GM12875 (cell line): ENCODE results near the gene TMEM237.
"Not testable (repeated sequence)": the region's sequence is repeated elsewhere in the genome, so short reads cannot be mapped to it uniquely, and the experiment has no call there.

Experiments
- H3K4me3 ChIP-seq: one replicate; pipeline ENCODE4 v1.5.1; 2011; ENCODE audit warnings: low read depth, low read length, control low read depth
- CTCF ChIP-seq: IDR thresholded peaks from 2 replicates; pipeline ENCODE4 v1.5.1; 2011; ENCODE audit warnings: low read depth, mild to moderate bottlenecking, control low read depth, inconsistent platforms, low read length, moderate library complexity, borderline replicate concordance; ENCODE audit not compliant: insufficient read depth

TMEM237 gene

GRCh38 chr2:201674298-201674697, 31.0 kb upstream of the TMEM237 start:
- no peak for TF ChIP-seq CTCF
- no peak overlapping the region for H3K4me3 ChIP-seq

GRCh38 chr2:201673546-201673945, 30.2 kb upstream of the TMEM237 start:
- TF ChIP-seq CTCF, result no peak
- no peak overlapping the region for H3K4me3 ChIP-seq

- H3K4me3 ChIP-seq, result not testable (repeated sequence)
These were observed 27.9 kb upstream of the TMEM237 start for GRCh38 chr2:201671205-201671604.

- no peak overlapping the region for H3K4me3 ChIP-seq
- no peak for TF ChIP-seq CTCF
These were observed 26.6 kb upstream of the TMEM237 start for GRCh38 chr2:201669865-201670264.

GRCh38 chr2:201668402-201668910, 25.2 kb upstream of the TMEM237 start:
- no peak overlapping the region for H3K4me3 ChIP-seq
- TF ChIP-seq CTCF, result no peak

- TF ChIP-seq CTCF, result no peak
These were observed 21.0 kb upstream of the TMEM237 start for GRCh38 chr2:201664334-201664733.

GRCh38 chr2:201661366-201661765, 18.1 kb upstream of the TMEM237 start:
- H3K4me3 ChIP-seq, result no peak overlapping the region
- TF ChIP-seq CTCF, result no peak

More at GRCh38 chr2:201664334-201664733, 21.0 kb upstream of the TMEM237 start:
- no peak overlapping the region for H3K4me3 ChIP-seq
